ENCODE measurements around the gene HAL. TPM values are rescaled to one million over a fixed set of nuclear protein-coding genes. Genes with fewer than 3 reads are reported as not detected.

The HAL gene
- total and polyA plus RNA-seq, 12 donors, result 0.13 to 0.40 (median 0.20) TPM; not detected in 4

DNA sequence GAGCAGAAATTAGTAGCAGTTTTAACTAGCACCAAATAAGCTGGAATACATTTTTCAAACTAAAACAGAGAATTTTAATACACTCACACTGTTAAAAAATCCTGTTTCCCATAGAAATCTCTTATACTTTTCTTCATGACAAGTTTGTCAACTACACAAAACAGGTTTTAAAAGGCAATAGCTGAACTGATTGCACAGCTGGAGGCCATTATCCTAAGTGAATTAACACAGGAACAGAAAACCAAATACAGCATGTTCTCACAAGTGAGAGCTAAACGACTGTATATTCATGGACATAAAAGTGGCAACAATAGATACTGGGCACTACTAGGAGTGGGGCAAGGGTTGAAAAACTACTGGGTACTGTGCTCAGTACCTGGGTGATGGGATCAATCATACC is 11.6 kb upstream of the HAL start:
- intact Hi-C loops (cut with DNase I), result no loop called here
- DNase-seq, result no peak
- WGBS, 4 donors, result 48 to 71% (median 61%) methylated on average over 1 of the region's 1 CpG
- H3K9me3 ChIP-seq (replicated peaks in 1 of 3), result no peaks in the 10 kb centered on the region
- TF ChIP-seq, protein P1, sequence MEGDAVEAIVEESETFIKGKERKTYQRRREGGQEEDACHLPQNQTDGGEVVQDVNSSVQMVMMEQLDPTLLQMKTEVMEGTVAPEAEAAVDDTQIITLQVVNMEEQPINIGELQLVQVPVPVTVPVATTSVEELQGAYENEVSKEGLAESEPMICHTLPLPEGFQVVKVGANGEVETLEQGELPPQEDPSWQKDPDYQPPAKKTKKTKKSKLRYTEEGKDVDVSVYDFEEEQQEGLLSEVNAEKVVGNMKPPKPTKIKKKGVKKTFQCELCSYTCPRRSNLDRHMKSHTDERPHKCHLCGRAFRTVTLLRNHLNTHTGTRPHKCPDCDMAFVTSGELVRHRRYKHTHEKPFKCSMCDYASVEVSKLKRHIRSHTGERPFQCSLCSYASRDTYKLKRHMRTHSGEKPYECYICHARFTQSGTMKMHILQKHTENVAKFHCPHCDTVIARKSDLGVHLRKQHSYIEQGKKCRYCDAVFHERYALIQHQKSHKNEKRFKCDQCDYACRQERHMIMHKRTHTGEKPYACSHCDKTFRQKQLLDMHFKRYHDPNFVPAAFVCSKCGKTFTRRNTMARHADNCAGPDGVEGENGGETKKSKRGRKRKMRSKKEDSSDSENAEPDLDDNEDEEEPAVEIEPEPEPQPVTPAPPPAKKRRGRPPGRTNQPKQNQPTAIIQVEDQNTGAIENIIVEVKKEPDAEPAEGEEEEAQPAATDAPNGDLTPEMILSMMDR (IDR thresholded peaks at IDR 0.05), result no peak
- no peak for TF ChIP-seq POLR2A (IDR thresholded peaks at IDR 0.05)
- H3K4me3 ChIP-seq, result no peak overlapping the region
- H3K4me1 ChIP-seq (replicated peaks in 1 of 2), result no peaks in the 10 kb centered on the region
- no peaks in the 10 kb centered on the region for H3K27me3 ChIP-seq
- H3K36me3 ChIP-seq (replicated peaks in 1 of 2), result peaks cover 0 to 84% of the 10 kb centered on the region in 2 donors
- no peak overlapping the region for H3K27ac ChIP-seq

GRCh38 chr12:96006727-96007126 is 10.6 kb upstream of the HAL start:
- TF ChIP-seq, protein P1 (IDR thresholded peaks at IDR 0.05), result no peak
- TF ChIP-seq POLR2A (IDR thresholded peaks at IDR 0.05), result no peak
- Histone ChIP-seq H3K36me3 (replicated peaks in 1 of 2) (peaks cover 0 to 83% of the 10 kb centered on the region in 2 donors), H3K4me3 (no peak overlapping the region), H3K27me3 (no peaks in the 10 kb centered on the region), H3K9me3 (replicated peaks in 1 of 3) (no peaks in the 10 kb centered on the region), H3K27ac (no peak overlapping the region), H3K4me1 (replicated peaks in 1 of 2) (no peaks in the 10 kb centered on the region)
- DNase-seq, result no peak
- 83 to 98% (median 86%) methylated on average over 1 of the region's 1 CpG for WGBS, 4 donors
- intact Hi-C loops (cut with DNase I), result no loop called here

DNA sequence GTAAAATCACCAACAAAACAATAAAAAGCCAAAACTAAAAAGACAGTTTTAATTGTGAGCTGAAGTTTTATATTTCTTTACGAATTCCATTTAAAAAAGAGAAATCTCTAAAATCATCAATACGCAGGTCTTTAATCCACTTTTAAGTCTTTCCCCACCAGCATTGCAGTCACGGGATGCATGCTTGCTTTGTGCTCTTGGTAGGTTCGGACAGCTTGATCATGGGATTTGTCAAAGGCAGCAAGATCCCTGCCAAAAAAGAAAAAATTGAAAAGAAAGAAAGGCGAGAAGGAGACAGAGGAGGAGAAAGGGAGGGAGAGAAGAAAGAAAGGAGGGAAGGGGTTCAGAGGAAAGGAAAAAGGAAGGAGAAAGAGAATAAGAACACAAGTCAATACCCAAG is 4.7 kb upstream of the HAL start:
- no peak overlapping the region for H3K27ac ChIP-seq
- H3K4me3 ChIP-seq, result no peak overlapping the region
- no peaks in the 10 kb centered on the region for H3K27me3 ChIP-seq
- no peak for DNase-seq
- intact Hi-C loops (cut with DNase I), result no loop called here
- no peaks in the 10 kb centered on the region for H3K4me1 ChIP-seq (replicated peaks in 1 of 2)
- no peaks in the 10 kb centered on the region for H3K9me3 ChIP-seq (replicated peaks in 1 of 3)
- WGBS, 4 donors, result 91 to 93% (median 92%) methylated on average over 5 of the region's 5 CpGs
- TF ChIP-seq, protein P1 (IDR thresholded peaks at IDR 0.05), result no peak
- TF ChIP-seq POLR2A (IDR thresholded peaks at IDR 0.05), result no peak
- H3K36me3 ChIP-seq (replicated peaks in 1 of 2), result peaks cover 0 to 41% of the 10 kb centered on the region in 2 donors

- no peak overlapping the region for H3K27ac ChIP-seq
- no peaks in the 10 kb centered on the region for H3K27me3 ChIP-seq
- 76 to 90% (median 79%) methylated on average over 5 of the region's 5 CpGs for WGBS, 4 donors
- peaks cover 0 to 27% of the 10 kb centered on the region in 2 donors for H3K36me3 ChIP-seq (replicated peaks in 1 of 2)
- H3K4me1 ChIP-seq (replicated peaks in 1 of 2), result no peaks in the 10 kb centered on the region
- intact Hi-C loops (cut with DNase I), result loop anchor here (2.0 to 5.0 kb wide), 2 partner anchors 81 to 82 kb away; no protein-coding TSS in a partner anchor
- TF ChIP-seq, protein P1 (IDR thresholded peaks at IDR 0.05), result no peak
- TF ChIP-seq POLR2A (IDR thresholded peaks at IDR 0.05), result no peak
- H3K4me3 ChIP-seq, result no peak overlapping the region
- DNase-seq, result no peak
- H3K9me3 ChIP-seq (replicated peaks in 1 of 3), result no peaks in the 10 kb centered on the region
These were observed 3.3 kb upstream of the HAL start for GRCh38 chr12:95999484-95999883.
